Mammary epithelial cell (primary cell): ENCODE results near the gene CYP4F3.

Experiments used
- EZH2 ChIP-seq: IDR thresholded peaks from 2 replicates; pipeline ENCODE4 v1.6.1; 2012; ENCODE audit warnings: low read length, inconsistent platforms, borderline replicate concordance
- TF ChIP-seq, protein P1 (sequence below), 2 donors: IDR thresholded peaks in 1 of 2; conservative IDR thresholded peaks in 1 of 2; 2 replicates each; pipeline ENCODE4 v1.5.1; 2011 to 2012; ENCODE audit warnings: inconsistent platforms in 2 of 2, low read length in 2 of 2, mild to moderate bottlenecking in 2 of 2, control low read depth in 1 of 2, low read depth in 1 of 2; ENCODE audit not compliant: insufficient read depth in 1 of 2; ENCODE audit errors: extremely low read depth in 1 of 2

DNA sequence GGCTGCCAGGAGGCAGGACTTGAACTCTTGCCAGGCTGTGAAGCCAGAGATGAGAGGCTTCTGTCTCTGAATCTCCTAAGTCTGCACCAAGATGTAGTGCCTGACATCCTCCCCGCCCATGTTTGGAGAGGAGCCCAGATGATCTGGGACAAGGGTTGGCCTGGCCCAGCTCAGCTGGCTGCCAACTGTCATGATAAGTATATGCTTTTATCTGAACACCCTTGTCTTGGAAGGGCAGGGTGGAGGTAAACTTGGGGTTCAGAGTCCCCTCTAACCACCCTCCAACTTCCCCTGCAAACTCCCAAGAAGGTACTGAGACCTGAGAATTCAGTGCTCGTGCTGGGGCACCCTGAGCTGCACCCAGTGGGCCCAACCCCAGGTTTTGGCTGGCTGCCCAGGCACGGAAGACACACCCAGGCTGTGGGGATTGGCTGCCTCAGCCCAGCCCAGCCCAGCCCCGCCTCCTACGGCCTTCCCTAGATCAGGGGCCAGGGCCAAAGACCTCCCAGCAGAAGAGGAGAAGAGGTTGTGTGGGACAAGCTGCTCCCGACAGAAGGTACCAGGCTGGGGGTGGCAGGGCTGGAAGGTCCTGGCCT, 32.0 kb downstream of the CYP4F3 start, which contains the start of gene CYP4F12:
- TF ChIP-seq, protein P1, sequence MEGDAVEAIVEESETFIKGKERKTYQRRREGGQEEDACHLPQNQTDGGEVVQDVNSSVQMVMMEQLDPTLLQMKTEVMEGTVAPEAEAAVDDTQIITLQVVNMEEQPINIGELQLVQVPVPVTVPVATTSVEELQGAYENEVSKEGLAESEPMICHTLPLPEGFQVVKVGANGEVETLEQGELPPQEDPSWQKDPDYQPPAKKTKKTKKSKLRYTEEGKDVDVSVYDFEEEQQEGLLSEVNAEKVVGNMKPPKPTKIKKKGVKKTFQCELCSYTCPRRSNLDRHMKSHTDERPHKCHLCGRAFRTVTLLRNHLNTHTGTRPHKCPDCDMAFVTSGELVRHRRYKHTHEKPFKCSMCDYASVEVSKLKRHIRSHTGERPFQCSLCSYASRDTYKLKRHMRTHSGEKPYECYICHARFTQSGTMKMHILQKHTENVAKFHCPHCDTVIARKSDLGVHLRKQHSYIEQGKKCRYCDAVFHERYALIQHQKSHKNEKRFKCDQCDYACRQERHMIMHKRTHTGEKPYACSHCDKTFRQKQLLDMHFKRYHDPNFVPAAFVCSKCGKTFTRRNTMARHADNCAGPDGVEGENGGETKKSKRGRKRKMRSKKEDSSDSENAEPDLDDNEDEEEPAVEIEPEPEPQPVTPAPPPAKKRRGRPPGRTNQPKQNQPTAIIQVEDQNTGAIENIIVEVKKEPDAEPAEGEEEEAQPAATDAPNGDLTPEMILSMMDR (conservative IDR thresholded peaks at IDR 0.05 in 1 of 2, IDR thresholded peaks at IDR 0.05 in 1 of 2; ENCODE audit: extremely low read depth in 1 of 2, insufficient read depth in 1 of 2, low read depth in 1 of 2, low read length in 2 of 2) = no peak
- no peak for TF ChIP-seq EZH2
